Stomach (tissue), 4 donors: Measurements from ENCODE around the gene SUN5.

ENCODE experiments used
- CTCF ChIP-seq, 7 experiments: fragments of 450-650 bp in 4 of 7; fragments of 200-600 bp in 3 of 7; sonication (generic) in 3 of 7; IDR thresholded peaks; one replicate each; pipeline ENCODE4 v1.5.1; 2016 to 2019; ENCODE audit warnings: antibody characterized with exemption in 7 of 7, control low read depth in 2 of 7, mild to moderate bottlenecking in 1 of 7
- EP300 ChIP-seq: sonication (generic); formaldehyde crosslinking; IDR thresholded peaks from one replicate; pipeline ENCODE4 v1.6.1; 2017; ENCODE audit warnings: antibody characterized with exemption
- POLR2A ChIP-seq, 4 donors: fragments of 450-650 bp; IDR thresholded peaks; one replicate each; pipeline ENCODE4 v1.6.1; 2016; ENCODE audit warnings: antibody characterized with exemption in 4 of 4, control low read depth in 2 of 4, mild to moderate bottlenecking in 1 of 4, moderate library complexity in 1 of 4
- POLR2AphosphoS5 ChIP-seq, 3 donors: sonication (generic); formaldehyde crosslinking; IDR thresholded peaks; one replicate each; pipeline ENCODE4 v1.6.1; 2016; ENCODE audit warnings: antibody characterized with exemption in 3 of 3

- no peak for TF ChIP-seq CTCF (IDR thresholded peaks at IDR 0.05)
- no peak for TF ChIP-seq POLR2AphosphoS5 (IDR thresholded peaks at IDR 0.05)
- TF ChIP-seq POLR2A (IDR thresholded peaks at IDR 0.05), result no peak
- TF ChIP-seq EP300, result no peak
Observed at GRCh38 chr20:33016581-33017109, 12.4 kb upstream of the SUN5 start.
